Endothelial cell of umbilical vein (primary cell): ENCODE data around the gene ZNF777. TPM values are rescaled to one million over a fixed set of nuclear protein-coding genes. Genes with fewer than 3 reads are reported as not detected.

ENCODE experiments used
- BruUV-seq: library from RNA; stranded (reverse); fragments of 400-500 nt; replicated peaks from 2 replicates; lab custom pipeline; 2021; lab: Mats Ljungman, UMichigan
- CTCF ChIA-PET: fragments of 300-600, 350-600 bp; sonication (Branson Sonifier 250); formaldehyde crosslinking; loops from one replicate; lab custom pipeline; 2021; ENCODE audit warnings: antibody characterized with exemption, inconsistent platforms; lab: Charles Lee
- POLR2A ChIA-PET: fragments of 300-600, 350-600 bp; sonication (Branson Sonifier 250); formaldehyde crosslinking; loops from one replicate; lab custom pipeline; 2021; ENCODE audit warnings: antibody characterized with exemption, inconsistent platforms; lab: Charles Lee
- DNase-seq: peaks from one replicate; pipeline ENCODE4 v3.0.0-alpha.2; 2011; ENCODE audit warnings: low read depth, low spot score
- FAIRE-seq: peaks from 2 replicates; lab custom pipeline; 2011; peaks lifted over from hg19 to GRCh38; lab: Jason Lieb, UNC
- H2AFZ ChIP-seq: 2 replicates; pipeline ENCODE4 v1.6.0; 2012; ENCODE audit warnings: low read depth, low read length, control low read depth, inconsistent platforms
- H3K27ac ChIP-seq: 2 replicates; pipeline ENCODE4 v1.5.1; 2011; ENCODE audit warnings: low read depth, mild to moderate bottlenecking, control low read depth, low read length, moderate library complexity; ENCODE audit not compliant: insufficient read depth
- H3K27me3 ChIP-seq, 2 experiments: 2 replicates each; pipeline versions ENCODE4 v1.6.0 to v1.6.1; 2011; ENCODE audit warnings: low read length in 2 of 2, mixed read lengths in 1 of 2; ENCODE audit not compliant: control insufficient read depth in 2 of 2, insufficient read depth in 2 of 2
- H3K36me3 ChIP-seq, 2 experiments: 2 replicates in 1 of 2; 3 replicates in 1 of 2; pipeline ENCODE4 v1.5.1; 2011; ENCODE audit warnings: low read length in 2 of 2, mild to moderate bottlenecking in 1 of 2, moderate library complexity in 1 of 2; ENCODE audit not compliant: control insufficient read depth in 2 of 2, insufficient read depth in 2 of 2; ENCODE audit errors: extremely low read depth in 1 of 2
- H3K4me1 ChIP-seq: 3 replicates; pipeline ENCODE4 v1.5.1; 2011; ENCODE audit warnings: mild to moderate bottlenecking, low read length; ENCODE audit not compliant: control insufficient read depth, insufficient read depth; ENCODE audit errors: extremely low read depth
- H3K4me2 ChIP-seq: 2 replicates; pipeline ENCODE4 v1.6.1; 2011; ENCODE audit warnings: low read length, control low read depth, mixed read lengths; ENCODE audit not compliant: insufficient read depth
- H3K4me3 ChIP-seq, 3 experiments: fragments of 200-600 bp in 1 of 3; sonication (generic), shearing (Covaris generic) in 1 of 3; replicated peaks in 1 of 3; 2 replicates each; pipeline ENCODE4 v1.5.1; 2011 to 2016; ENCODE audit warnings: control low read depth in 3 of 3, low read length in 3 of 3, mild to moderate bottlenecking in 2 of 3, inconsistent platforms in 1 of 3, low read depth in 1 of 3, moderate library complexity in 1 of 3; ENCODE audit not compliant: insufficient read depth in 1 of 3
- H3K79me2 ChIP-seq: 2 replicates; pipeline ENCODE4 v1.6.0; 2012; ENCODE audit warnings: low read length, inconsistent platforms; ENCODE audit not compliant: control insufficient read depth, insufficient read depth
- H3K9ac ChIP-seq: replicated peaks from 2 replicates; pipeline ENCODE3; 2011; ENCODE audit warnings: low read length, control low read depth; ENCODE audit not compliant: insufficient read depth; ENCODE audit errors: extremely low read depth
- H3K9me1 ChIP-seq: replicated peaks from 3 replicates; pipeline ENCODE4 v1.6.0; 2011; ENCODE audit warnings: mild to moderate bottlenecking, low read length; ENCODE audit not compliant: control insufficient read depth, insufficient read depth; ENCODE audit errors: extremely low read depth
- H3K9me3 ChIP-seq: replicated peaks from 2 replicates; pipeline ENCODE4 v1.5.1; 2012; ENCODE audit warnings: low read length, inconsistent platforms; ENCODE audit not compliant: control insufficient read depth, insufficient read depth
- H4K20me1 ChIP-seq: replicated peaks from 2 replicates; pipeline ENCODE3; 2011; ENCODE audit warnings: mild to moderate bottlenecking, low read length; ENCODE audit not compliant: control insufficient read depth, insufficient read depth; ENCODE audit errors: extremely low read depth
- CTCF ChIP-seq, 2 donors: IDR thresholded peaks; 1 replicate in 1 of 2; 2 replicates in 1 of 2; pipeline ENCODE4 v1.5.1; 2011; ENCODE audit warnings: low read length in 2 of 2, mild to moderate bottlenecking in 2 of 2, moderate library complexity in 2 of 2, control low read depth in 1 of 2, inconsistent platforms in 1 of 2, low read depth in 1 of 2; ENCODE audit not compliant: insufficient read depth in 1 of 2; ENCODE audit errors: extremely low read depth in 1 of 2
- EZH2 ChIP-seq: IDR thresholded peaks from 2 replicates; pipeline ENCODE4 v1.6.1; 2012; ENCODE audit warnings: borderline replicate concordance, low read depth, mild to moderate bottlenecking, moderate library complexity, low read length, inconsistent platforms; ENCODE audit not compliant: severe bottlenecking
- FOS ChIP-seq: IDR thresholded peaks from 2 replicates; pipeline ENCODE4 v1.6.1; 2011; ENCODE audit warnings: mild to moderate bottlenecking, low read length, moderate library complexity, borderline replicate concordance; ENCODE audit not compliant: insufficient read depth
- GATA2 ChIP-seq: IDR thresholded peaks from 2 replicates; pipeline ENCODE4 v1.7.0; 2011; ENCODE audit warnings: low read depth, mild to moderate bottlenecking, moderate library complexity, mixed read lengths, low read length; ENCODE audit not compliant: insufficient read length, insufficient read depth
- JUN ChIP-seq: IDR thresholded peaks from 2 replicates; pipeline ENCODE4 v1.6.1; 2011; ENCODE audit warnings: borderline replicate concordance, low read depth; ENCODE audit not compliant: insufficient read length, insufficient read depth
- MYC ChIP-seq: IDR thresholded peaks from one replicate; pipeline ENCODE4 v1.6.1; 2011; ENCODE audit warnings: mild to moderate bottlenecking, low read depth, low read length
- POLR2A ChIP-seq: IDR thresholded peaks from 2 replicates; pipeline ENCODE4 v1.6.1; 2012; ENCODE audit warnings: low read depth, mild to moderate bottlenecking, control low read depth, low read length
- POLR2AphosphoS5 ChIP-seq: IDR thresholded peaks from 2 replicates; pipeline ENCODE4 v1.6.1; 2012; ENCODE audit warnings: low read depth, mild to moderate bottlenecking, control low read depth, low read length, moderate library complexity; ENCODE audit not compliant: insufficient read depth
- dilution Hi-C: fragments of 300-500 bp; cut with MboI; formaldehyde crosslinking; loops from one replicate; pipeline ENCODE4 v1.15.0; 2019; ENCODE audit warnings: low sequenced_read_pairs; ENCODE audit not compliant: extremely low pct_ligation_motif_present
- intact Hi-C: fragments of 100-400 bp; cut with micrococcal nuclease; formaldehyde crosslinking; loops from one replicate; pipeline ENCODE4 v1.10.0; 2022
- polyA plus RNA-seq, 4 experiments: library from polyadenylated mRNA; depleted of rRNA in 3 of 4; stranded (reverse) in 3 of 4; unstranded in 1 of 4; fragments of >200 nt; gene quantifications; 2 replicates each; pipeline versions ENCODE4 v1.2.1 to v1.2.3, GENCODE V29; 2011 to 2012; ENCODE audit warnings: missing spikeins in 1 of 4
- total RNA-seq: library from RNA; stranded (reverse); gene quantifications from 2 replicates; pipeline ENCODE4 v1.2.3, GENCODE V29; 2021
- TF ChIP-seq, protein P1 (sequence below): IDR thresholded peaks from 2 replicates; pipeline ENCODE4 v1.6.1; 2011; ENCODE audit not compliant: insufficient read depth, insufficient read length

ZNF777 gene
- total and polyA plus RNA-seq, 2 donors (not counting 3 experiments of a cell fraction or from before 2014, with no cell fraction given) = 7.4 to 11.1 TPM

- Histone ChIP-seq H2AFZ (no peak overlapping the region), H3K9me1 (no peaks in the 10 kb centered on the region), H3K27ac (no peak overlapping the region), H4K20me1 (no peaks in the 10 kb centered on the region), H3K4me2 (no peak overlapping the region), H3K4me1 (no peaks in the 10 kb centered on the region), H3K9me3 (no peaks in the 10 kb centered on the region), H3K4me3 (no peak overlapping the region), H3K79me2 (no peaks in the 10 kb centered on the region), H3K27me3 (no peaks in the 10 kb centered on the region), H3K36me3 (peaks cover 4 to 12% of the 10 kb centered on the region in 2 experiments), H3K9ac (no peak overlapping the region)
- BruUV-seq = no TSS peak
- ChIA-PET POLR2A (no interaction called here), CTCF (interaction anchor here (1.2 kb wide), 1 partner anchor 27 kb away, joined by 3 read pairs; no protein-coding TSS in a partner anchor)
- DNase-seq = no peak
- dilution Hi-C loops = no loop called here
- intact Hi-C loops = no loop called here
- TF ChIP-seq, protein P1, sequence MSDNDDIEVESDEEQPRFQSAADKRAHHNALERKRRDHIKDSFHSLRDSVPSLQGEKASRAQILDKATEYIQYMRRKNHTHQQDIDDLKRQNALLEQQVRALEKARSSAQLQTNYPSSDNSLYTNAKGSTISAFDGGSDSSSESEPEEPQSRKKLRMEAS = no peak
- TF ChIP-seq POLR2A (no peak), CTCF (IDR thresholded peaks at IDR 0.05; ENCODE audit: extremely low read depth in 1 of 2, insufficient read depth in 1 of 2, low read depth in 1 of 2, low read length in 2 of 2) (no peak), POLR2AphosphoS5 (no peak), GATA2 (no peak), EZH2 (no peak), FOS (no peak), MYC (no peak), JUN (no peak)
- FAIRE-seq = no peak
These were observed 29.3 kb downstream of the ZNF777 start for GRCh38 chr7:149431486-149432120.
